PC-3 (cell line): ENCODE measurements around the gene MMD. TPM values are rescaled to one million over a fixed set of nuclear protein-coding genes. Genes with fewer than 3 reads are reported as not detected.

Experiments used
- ATAC-seq: fragments of 200-7000 bp; cut with Tn5 transposase; 2 replicates; pipeline ENCODE4 v1.9.1; 2020; ENCODE audit warnings: mild to moderate bottlenecking, moderate library complexity
- BruUV-seq: library from RNA; stranded (reverse); fragments of 400-500 nt; replicated peaks from 2 replicates; lab custom pipeline; 2021; lab: Mats Ljungman, UMichigan
- CTCF ChIA-PET: fragments of 300-600 bp; sonication (Branson Sonifier 250); formaldehyde crosslinking; loops from one replicate; lab custom pipeline; 2022; ENCODE audit warnings: antibody characterized with exemption; lab: Charles Lee
- POLR2A ChIA-PET: fragments of 300-600 bp; sonication (Branson Sonifier 250); formaldehyde crosslinking; loops from one replicate; lab custom pipeline; 2022; ENCODE audit warnings: antibody characterized with exemption; ENCODE audit not compliant: unreplicated experiment; lab: Charles Lee
- DNase-seq: peaks from one replicate; pipeline ENCODE4 v3.0.0-alpha.2; 2015
- H2AFZ ChIP-seq: fragments of 300-600 bp; sonication (generic); 2 replicates; pipeline ENCODE4 v1.6.0; 2016; ENCODE audit warnings: antibody characterized with exemption, low read length
- H3F3A ChIP-seq: fragments of 300-600 bp; sonication (generic); one replicate; pipeline ENCODE4 v1.6.0; 2017; ENCODE audit warnings: antibody characterized with exemption, low read length, control low read depth, mild to moderate bottlenecking; ENCODE audit not compliant: unreplicated experiment
- H3K27ac ChIP-seq: fragments of 300-600 bp; sonication (generic); 2 replicates; pipeline ENCODE4 v1.5.1; 2016; ENCODE audit warnings: mild to moderate bottlenecking, low read length
- H3K27me3 ChIP-seq: fragments of 300-600 bp; sonication (generic); 2 replicates; pipeline ENCODE4 v1.6.1; 2016; ENCODE audit warnings: low read length, mixed read lengths
- H3K36me3 ChIP-seq: fragments of 300-600 bp; sonication (generic); 2 replicates; pipeline ENCODE4 v1.6.1; 2016; ENCODE audit warnings: low read depth, mixed run types, low read length, mixed read lengths
- H3K4me1 ChIP-seq: fragments of 300-600 bp; sonication (generic); 2 replicates; pipeline ENCODE4 v1.5.1; 2016; ENCODE audit warnings: low read length; ENCODE audit not compliant: insufficient read depth
- H3K4me2 ChIP-seq: fragments of 300-600 bp; sonication (generic); 2 replicates; pipeline ENCODE4 v1.6.0; 2016; ENCODE audit warnings: low read length
- H3K4me3 ChIP-seq: fragments of 300-600 bp; sonication (generic); 2 replicates; pipeline ENCODE4 v1.5.1; 2016; ENCODE audit warnings: mild to moderate bottlenecking, low read length, mixed read lengths
- H3K79me2 ChIP-seq: fragments of 300-600 bp; sonication (generic); 2 replicates; pipeline ENCODE4 v1.6.1; 2017; ENCODE audit warnings: low read length, mixed read lengths
- H3K9ac ChIP-seq: fragments of 300-600 bp; sonication (generic); 2 replicates; pipeline ENCODE4 v1.6.0; 2016; ENCODE audit warnings: mild to moderate bottlenecking, low read length
- H3K9me2 ChIP-seq: fragments of 300-600 bp; sonication (generic); replicated peaks from 2 replicates; pipeline ENCODE4 v1.6.1; 2016; ENCODE audit warnings: mixed run types, low read length, mixed read lengths
- H3K9me3 ChIP-seq: fragments of 300-600 bp; sonication (generic); 2 replicates; pipeline ENCODE4 v1.6.1; 2016; ENCODE audit warnings: low read length, mixed read lengths
- H4K20me1 ChIP-seq: fragments of 300-600 bp; sonication (generic); 2 replicates; pipeline ENCODE4 v1.6.1; 2016; ENCODE audit warnings: low read length, mixed read lengths
- CTCF ChIP-seq: fragments of 300-600 bp; sonication (generic); conservative IDR thresholded peaks from 2 replicates; pipeline ENCODE4 v1.5.1; 2017; ENCODE audit warnings: antibody characterized with exemption, low read depth, mild to moderate bottlenecking, low read length
- EZH2 ChIP-seq: fragments of 300-600 bp; sonication (generic); IDR thresholded peaks from one replicate; pipeline ENCODE4 v1.6.1; 2017; ENCODE audit warnings: antibody characterized with exemption, mild to moderate bottlenecking, low read length; ENCODE audit not compliant: unreplicated experiment
- EZH2phosphoT487 ChIP-seq: fragments of 300-600 bp; sonication (generic); IDR thresholded peaks from 2 replicates; pipeline ENCODE4 v1.6.1; 2018; ENCODE audit warnings: mild to moderate bottlenecking, antibody characterized with exemption, low read length, borderline replicate concordance
- intact Hi-C: fragments of 100-400 bp; cut with micrococcal nuclease; formaldehyde crosslinking; loops from 2 replicates; pipeline ENCODE4 v1.9.0; 2023
- total RNA-seq: library from RNA; depleted of rRNA; stranded (reverse); fragments of >200 nt; gene quantifications from 2 replicates; pipeline ENCODE4 v1.2.3, GENCODE V29; 2014

Gene MMD
- total RNA-seq, 1 experiment from 2014 or later = 24.1 TPM

- ChIA-PET POLR2A (no interaction called here), CTCF (interaction anchor here (0.5 kb wide), 1 partner anchor 23 kb away, joined by 3 read pairs; no protein-coding TSS in a partner anchor)
- H3K9ac ChIP-seq = no peak overlapping the region
- no peak overlapping the region for H3K27ac ChIP-seq
- intact Hi-C loops = no loop called here
- peaks cover 8% of the 10 kb centered on the region; the same call in 1 of the 2 replicates for H3K36me3 ChIP-seq
- no peaks in the 10 kb centered on the region for H3K27me3 ChIP-seq
- TF ChIP-seq EZH2 = no peak
- TF ChIP-seq CTCF = no peak
- no peak for TF ChIP-seq EZH2phosphoT487
- no peak overlapping the region for H2AFZ ChIP-seq
- H3K4me1 ChIP-seq = peaks cover 19% of the 10 kb centered on the region
- ATAC-seq (no peak), DNase-seq (no peak)
- no peaks in the 10 kb centered on the region for H3K9me3 ChIP-seq
- H3K4me3 ChIP-seq = no peak overlapping the region
- no peak overlapping the region for H3K4me2 ChIP-seq
- H3F3A ChIP-seq = no peaks in the 10 kb centered on the region
- H4K20me1 ChIP-seq = no peaks in the 10 kb centered on the region
- H3K79me2 ChIP-seq = peaks cover 23% of the 10 kb centered on the region
- BruUV-seq = no TSS peak
- no peaks in the 10 kb centered on the region for H3K9me2 ChIP-seq
Measured at GRCh38 chr17:55416470-55417052, 5.1 kb downstream of the MMD start.

- H3K4me3 ChIP-seq = no peak overlapping the region
- H2AFZ ChIP-seq = no peak overlapping the region
- no peaks in the 10 kb centered on the region for H3K27me3 ChIP-seq
- ChIA-PET CTCF (no interaction called here), POLR2A (no interaction called here)
- ATAC-seq (no peak), DNase-seq (no peak)
- peaks cover 8% of the 10 kb centered on the region; the same call in 1 of the 2 replicates for H3K36me3 ChIP-seq
- intact Hi-C loops = no loop called here
- H3K9me2 ChIP-seq = no peaks in the 10 kb centered on the region
- H3F3A ChIP-seq = no peaks in the 10 kb centered on the region
- BruUV-seq = no TSS peak
- H3K4me1 ChIP-seq = peaks cover 24% of the 10 kb centered on the region
- no peaks in the 10 kb centered on the region for H3K9me3 ChIP-seq
- no peak overlapping the region for H3K4me2 ChIP-seq
- H3K79me2 ChIP-seq = peaks cover 19% of the 10 kb centered on the region
- TF ChIP-seq EZH2phosphoT487 = no peak
- H4K20me1 ChIP-seq = no peaks in the 10 kb centered on the region
- H3K9ac ChIP-seq = no peak overlapping the region
- no peak overlapping the region for H3K27ac ChIP-seq
Measured at GRCh38 chr17:55416000-55416399, 5.6 kb downstream of the MMD start.

- Histone ChIP-seq H3K4me2 (no peak overlapping the region), H3K9ac (no peak overlapping the region), H3K27me3 (no peaks in the 10 kb centered on the region), H3F3A (no peaks in the 10 kb centered on the region), H3K27ac (no peak overlapping the region), H3K9me3 (no peaks in the 10 kb centered on the region), H3K4me3 (no peak overlapping the region), H2AFZ (no peak overlapping the region), H3K79me2 (peaks cover 9% of the 10 kb centered on the region; the same call in 1 of the 2 replicates), H3K36me3 (peaks cover 16% of the 10 kb centered on the region; the same call in 1 of the 2 replicates), H3K9me2 (no peaks in the 10 kb centered on the region), H4K20me1 (no peaks in the 10 kb centered on the region), H3K4me1 (peaks cover 26% of the 10 kb centered on the region)
- no peak for TF ChIP-seq EZH2
- no peak for TF ChIP-seq EZH2phosphoT487
- TF ChIP-seq CTCF = no peak
- DNase-seq (no peak), ATAC-seq (no peak)
- ChIA-PET CTCF (no interaction called here), POLR2A (no interaction called here)
- BruUV-seq = no TSS peak
- intact Hi-C loops = loop anchor here (5.0 kb wide), 1 partner anchor 58 kb away; no protein-coding TSS in a partner anchor
Measured at GRCh38 chr17:55414983-55415382, 6.7 kb downstream of the MMD start.
